C4-2B (cell line): ENCODE measurements around the gene ATP8B4.

Experiments
- CTCF ChIP-seq: fragments of 450-650 bp; conservative IDR thresholded peaks from 2 replicates; pipeline ENCODE4 v1.5.1; 2017; ENCODE audit warnings: mild to moderate bottlenecking
- ZFX ChIP-seq: fragments of 450-650 bp; IDR thresholded peaks from 2 replicates; pipeline ENCODE4 v1.6.1; 2017

- TF ChIP-seq ZFX (no peak), CTCF (no peak)
These were observed 49.3 kb upstream of the ATP8B4 start for GRCh38 chr15:50168379-50168778.
